HG03457 (cell line): ENCODE measurements around the gene RELL1.

ENCODE experiments used
- ATAC-seq: cut with Tn5 transposase; IDR thresholded peaks from one replicate; pipeline ENCODE4 v1.9.1; 2021; ENCODE audit warnings: moderate number of reproducible peaks; ENCODE audit not compliant: unreplicated experiment

Gene RELL1

DNA sequence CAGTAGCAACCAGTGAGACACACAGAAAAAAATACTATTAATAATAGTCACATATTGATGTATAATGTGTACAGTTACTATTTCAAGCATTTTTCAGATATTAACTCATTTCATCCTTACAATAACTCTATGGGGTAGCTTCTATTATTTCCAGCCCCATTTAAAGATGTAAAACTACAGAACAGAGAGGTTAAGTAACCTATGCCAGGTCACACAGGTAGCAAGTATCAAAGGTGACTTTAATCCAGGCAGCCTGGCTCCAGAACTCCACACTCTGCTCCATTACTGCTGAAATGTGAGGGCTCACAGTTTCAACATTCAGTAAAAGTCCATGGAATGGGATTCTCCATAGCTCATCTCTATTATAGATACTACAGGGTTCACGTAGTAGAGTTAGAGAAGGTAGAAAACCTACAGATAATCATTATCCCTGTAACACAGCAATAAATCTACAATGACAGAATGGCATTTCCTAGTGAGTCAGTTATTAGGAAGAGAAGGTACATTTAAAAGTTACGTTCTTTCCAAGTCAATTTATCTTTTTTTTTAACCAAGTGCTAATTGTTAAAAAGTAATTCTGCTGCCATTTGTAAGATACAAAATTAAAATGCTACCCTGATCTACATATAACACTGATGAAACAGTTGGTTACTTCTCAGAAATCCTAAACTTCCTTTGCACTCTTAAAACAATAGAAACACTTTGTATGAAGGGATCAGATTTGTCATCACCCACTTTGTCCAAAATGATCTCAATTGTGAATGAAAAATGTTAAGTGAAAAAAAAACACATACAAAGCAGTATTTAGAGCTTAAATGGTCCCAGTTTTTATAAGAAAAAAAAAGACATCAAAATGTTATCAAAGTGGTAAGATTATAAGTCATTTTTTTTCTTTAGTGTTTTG is 18.7 kb downstream of the RELL1 start:
- no peak for ATAC-seq

DNA sequence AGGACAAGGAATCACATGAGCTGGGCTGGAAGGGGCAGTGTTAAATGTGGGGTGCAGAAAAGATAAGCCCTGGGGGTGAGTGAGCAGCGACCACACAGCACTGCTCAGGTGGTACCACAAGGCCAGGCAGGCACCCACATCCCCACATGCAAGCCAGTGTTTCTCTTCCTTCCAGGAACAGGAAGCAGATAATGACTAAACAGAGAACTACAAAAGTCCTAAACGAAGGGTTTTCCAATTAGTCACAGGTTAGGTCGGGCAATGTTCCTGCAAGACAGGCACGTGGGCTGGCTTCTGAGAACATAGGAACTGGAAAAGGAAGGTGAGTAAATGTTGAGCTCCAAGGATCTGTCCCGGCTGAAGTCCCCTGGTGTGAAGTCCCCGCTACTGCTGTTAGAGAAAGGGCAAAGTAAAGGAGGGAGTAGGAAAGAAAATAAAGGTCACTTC is 19.5 kb downstream of the RELL1 start:
- ATAC-seq = no peak

DNA sequence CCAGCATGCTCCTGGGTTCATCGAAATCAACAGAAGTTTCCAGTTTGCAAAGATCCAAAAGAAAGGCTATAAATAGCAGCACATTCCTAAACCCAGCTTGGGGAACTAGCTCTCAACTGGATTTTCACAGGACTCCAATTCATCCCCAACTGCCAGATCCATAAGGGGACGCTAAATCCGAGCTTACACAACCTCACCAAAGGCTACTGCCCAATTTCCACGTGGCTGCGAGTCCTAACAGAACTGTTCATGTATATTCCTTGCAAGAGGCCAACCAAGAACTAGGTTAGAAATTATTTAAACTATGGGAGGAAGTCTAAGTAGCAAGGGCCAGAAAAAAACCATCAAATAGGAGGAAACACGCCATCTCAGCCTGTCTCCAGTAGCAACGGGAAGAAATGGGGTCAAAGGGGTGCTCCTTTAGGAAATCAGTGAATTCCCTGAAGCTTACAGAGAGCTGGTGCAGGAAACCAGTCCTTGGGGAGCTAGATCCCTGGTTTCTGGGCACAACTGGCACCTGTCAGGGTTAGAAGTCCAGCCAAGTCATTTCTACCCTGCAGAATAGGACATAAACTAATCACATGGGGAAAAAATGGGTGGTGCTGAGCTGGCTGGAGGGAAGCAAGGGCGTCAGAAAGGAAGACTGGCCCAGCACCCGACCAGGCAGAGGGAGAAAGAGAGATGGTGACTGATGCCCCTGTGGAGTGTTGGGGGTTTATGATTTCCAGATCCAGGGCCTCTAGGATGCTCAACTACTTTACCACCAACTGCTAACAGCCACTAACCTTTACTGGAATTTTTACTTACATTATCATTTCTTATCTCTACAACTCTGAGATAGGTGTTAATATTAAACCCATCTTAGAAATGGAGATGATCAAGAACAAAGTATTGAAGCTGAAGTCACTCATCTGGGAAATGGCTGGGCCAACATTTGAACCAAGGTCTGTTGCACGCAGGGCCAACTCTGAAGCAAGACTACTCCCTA is 20.5 kb downstream of the RELL1 start:
- ATAC-seq = no peak

DNA sequence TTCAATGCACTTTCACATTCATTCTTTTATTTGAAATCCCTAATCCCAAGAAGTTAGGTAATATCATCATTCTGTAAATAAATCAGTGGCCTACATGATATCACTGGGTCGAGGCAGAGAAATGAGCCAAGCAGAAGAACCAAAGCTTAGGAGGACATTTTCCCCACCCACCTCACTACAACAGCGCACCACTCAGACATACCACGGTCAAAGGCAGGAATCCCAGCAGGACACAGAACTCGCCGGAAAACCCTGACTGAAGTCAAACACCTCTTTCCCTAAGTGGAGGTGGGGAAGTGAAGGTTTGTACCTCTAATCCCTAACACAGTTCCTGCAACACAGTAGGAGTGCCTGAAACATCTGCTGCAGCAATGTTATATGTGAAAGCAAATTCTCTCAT is 21.5 kb downstream of the RELL1 start:
- no peak for ATAC-seq

DNA sequence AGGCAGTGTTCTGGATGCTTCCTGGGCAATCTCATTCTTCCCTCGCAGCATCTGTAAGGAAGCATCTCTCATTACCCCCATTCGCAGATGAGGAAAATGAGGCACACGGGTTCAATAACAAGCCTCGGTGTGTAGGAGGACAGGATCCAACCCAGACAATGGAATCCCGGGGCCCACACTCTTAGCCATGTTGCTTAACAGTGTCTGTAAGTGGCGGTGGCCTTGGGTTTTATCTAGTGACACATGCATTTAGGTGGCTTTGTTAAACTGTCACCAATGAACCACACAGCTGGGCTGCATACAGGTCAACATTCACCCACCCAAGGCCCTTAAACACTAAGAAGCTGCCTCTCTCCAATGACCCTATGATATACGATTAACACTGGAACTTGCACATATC is 22.6 kb downstream of the RELL1 start:
- no peak for ATAC-seq

DNA sequence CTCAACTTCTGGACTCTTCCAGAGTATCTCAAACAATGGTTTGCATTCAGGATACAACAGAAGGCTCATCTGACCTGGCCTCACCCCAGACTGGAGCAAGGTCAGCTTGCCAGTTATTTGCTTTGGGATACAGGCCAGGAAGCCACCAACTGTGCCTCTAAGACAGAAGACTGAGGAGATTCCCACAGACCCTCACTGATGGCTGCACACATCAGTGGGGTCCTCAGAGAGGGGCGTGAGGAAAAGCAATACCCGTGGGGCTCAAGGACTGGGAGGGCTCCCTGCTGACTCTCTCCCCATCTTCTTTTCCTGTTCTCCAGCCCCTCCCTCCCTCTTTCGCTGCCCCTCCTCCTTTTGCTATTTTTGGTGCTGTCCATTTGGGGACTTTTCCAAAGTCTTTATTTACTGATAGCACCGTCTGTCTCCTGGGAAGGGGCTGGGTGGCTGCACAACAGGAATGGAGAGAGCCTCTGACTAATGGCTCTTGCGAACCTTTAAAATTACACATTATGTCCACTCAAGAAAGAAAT is 23.2 kb downstream of the RELL1 start:
- ATAC-seq = no peak

DNA sequence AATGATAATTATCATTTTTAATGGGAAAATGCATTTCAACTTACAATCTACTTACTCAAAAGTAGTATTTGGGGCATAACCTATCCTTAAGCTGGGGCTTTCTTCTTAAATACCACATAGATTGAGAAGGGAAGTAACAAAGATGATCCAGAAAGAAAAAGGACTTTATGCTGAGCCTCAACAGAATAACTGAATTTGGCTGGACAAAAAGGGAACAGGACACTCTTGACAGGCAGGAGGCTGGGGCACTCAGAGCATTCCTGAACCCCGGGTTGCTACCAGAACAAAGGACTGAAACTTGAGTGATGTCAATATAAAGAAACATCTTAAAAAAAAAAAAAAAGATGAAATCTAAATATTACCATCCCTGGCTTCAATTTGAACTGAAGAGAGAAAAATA is 23.9 kb downstream of the RELL1 start:
- no peak for ATAC-seq

DNA sequence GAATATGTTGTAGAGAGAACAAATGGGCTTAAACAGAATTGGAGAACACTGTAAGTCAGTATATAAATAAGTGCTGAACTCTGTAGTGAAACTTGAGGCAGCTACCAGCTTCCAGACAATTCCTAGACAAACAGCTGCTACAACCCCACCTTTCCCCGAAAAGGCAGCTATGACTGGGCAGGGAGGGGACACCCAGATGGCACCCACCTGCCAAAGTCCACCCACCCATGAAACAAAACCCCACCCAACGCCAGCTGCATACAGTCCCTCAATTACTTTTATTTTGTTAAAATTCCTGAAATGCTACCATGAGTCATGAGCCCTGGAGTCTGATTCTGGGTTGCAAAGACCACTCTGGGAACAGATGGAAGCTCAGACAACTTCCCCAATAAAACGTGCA is 24.4 kb downstream of the RELL1 start:
- ATAC-seq = no peak

DNA sequence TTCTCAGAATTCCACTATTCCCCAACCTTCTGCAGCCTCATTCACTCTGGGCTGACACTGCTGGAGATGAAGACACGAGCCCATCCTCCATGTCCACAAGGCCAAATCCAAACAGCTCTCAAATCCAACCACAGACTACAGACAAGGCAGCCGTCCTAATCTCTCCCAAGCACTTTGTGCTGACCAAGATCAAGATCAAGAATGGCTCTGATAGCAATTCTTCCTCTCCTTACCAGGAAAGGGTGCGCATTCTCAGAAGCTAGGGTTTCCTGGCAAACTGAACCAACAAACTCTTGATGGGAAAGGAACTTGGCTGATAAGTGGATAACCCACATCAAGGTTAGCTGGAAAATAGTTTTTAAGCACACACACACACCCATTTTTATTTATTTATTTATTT is 26.5 kb downstream of the RELL1 start:
- ATAC-seq = no peak

DNA sequence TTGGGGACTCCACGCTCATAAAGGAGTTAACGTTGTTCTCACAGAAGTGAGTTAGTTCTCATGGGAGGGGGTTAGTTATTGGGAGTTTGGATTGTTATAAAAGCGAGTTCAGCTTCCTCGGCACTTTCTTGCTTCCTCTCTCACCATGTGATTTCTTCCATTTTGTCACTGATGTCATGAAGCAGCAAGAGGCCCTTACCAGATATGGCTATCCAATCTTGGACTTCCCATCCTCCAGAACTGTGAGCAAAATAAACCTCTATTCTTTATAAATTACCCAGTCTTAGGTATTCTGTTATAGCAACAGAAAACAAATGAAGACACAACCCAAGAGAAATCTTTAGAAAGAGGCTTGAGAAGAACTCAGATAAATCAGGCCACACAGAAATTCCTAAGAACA is 29.5 kb downstream of the RELL1 start:
- ATAC-seq = no peak

DNA sequence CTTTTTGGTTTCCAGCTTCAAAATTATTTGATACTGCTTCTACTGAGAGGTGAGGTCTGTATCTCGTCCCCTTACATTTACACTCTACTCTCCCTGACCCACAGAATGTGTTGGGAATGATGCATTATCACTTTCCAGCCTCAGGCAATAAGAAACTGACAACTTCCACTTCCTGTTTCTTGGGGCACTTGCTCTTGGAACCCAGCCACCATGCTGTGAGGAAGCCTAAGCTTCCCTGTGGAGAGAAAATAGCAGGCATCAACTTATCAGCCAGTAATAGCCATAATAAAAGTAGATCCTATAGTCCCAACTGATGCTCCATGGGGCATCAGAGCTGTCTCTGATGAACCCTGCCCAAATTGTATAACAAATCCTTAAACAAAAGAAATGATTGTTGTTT is 32.6 kb downstream of the RELL1 start:
- no peak for ATAC-seq

DNA sequence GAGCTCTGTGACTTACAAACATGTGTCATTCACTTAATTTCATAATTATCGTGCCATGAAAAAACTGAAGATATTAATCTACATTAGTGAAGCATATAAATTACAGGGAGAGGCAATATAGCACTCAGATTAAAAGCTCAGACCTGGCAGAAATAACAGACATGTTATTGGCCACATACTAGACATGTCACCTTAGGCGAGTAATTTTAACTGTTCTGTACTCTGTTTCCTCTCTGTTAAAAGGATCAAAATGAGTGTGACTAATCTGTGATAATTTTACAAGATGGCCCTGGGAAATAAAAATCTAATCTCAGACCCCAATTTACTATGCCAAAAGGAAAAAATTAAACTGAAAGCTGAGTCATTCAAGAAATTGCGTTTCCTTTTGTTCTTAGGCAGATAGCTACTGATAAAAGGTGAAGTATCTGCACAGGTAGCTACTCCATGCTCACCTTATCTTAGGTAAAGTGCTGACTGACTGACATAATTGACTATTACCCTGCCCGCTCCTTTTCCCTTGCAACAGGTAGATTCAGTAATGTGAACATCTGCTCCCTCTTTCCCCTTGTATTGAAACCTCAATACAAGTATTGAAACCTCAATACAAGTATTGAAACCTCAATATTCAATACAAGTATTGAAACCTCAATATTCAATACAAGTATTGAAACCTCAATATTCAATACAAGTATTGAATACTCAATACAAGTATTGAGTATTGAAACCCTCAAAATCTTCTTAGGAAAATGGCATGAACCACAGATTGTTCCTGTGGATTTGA is 33.2 kb downstream of the RELL1 start:
- ATAC-seq = no peak

DNA sequence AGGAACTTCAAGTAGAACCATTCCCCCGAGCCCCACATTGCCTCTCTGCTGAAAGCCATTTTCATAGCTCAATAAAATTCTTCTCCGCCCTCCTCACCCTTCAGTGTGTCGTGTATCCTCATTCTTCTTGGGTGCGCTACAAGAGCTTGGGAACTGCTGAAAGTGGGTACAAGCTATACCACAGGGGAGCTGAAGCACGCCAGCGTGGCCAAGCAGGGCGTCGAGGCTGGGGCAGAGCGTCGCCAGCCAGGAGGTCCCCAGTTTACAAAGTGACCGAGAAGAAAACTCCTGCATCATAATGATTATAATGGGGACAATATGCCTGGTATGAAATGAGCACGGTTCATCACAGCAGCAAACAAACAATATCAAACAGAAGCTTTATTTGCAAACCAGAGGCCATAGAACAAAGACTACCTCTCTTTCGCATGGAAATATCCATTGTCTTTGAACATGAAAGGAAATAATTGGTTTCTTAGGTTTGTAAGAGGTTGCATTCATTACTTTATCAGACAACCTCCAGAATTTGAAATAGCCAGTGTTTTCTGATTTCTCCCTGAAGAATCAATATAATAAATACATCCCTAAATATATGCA is 34.3 kb downstream of the RELL1 start:
- ATAC-seq = no peak

DNA sequence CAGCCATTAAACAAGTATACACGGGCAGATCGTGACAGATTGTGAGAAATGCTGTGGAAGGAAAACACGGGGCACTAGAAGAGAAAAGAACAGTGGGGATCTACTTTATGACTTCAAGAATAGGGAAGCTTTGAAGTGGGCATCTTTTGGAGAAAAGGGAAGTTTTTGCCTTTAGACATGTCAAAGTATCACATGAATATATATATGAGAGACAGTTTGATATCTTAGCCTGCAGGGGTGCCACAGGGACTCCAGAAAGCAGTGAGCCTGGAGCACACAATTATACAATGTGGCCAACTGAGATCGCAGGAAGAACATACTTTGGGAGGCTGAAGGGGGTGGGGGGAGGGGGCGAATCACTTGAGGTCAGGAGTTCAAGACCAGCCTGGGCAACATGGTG is 35.7 kb downstream of the RELL1 start:
- no peak for ATAC-seq

DNA sequence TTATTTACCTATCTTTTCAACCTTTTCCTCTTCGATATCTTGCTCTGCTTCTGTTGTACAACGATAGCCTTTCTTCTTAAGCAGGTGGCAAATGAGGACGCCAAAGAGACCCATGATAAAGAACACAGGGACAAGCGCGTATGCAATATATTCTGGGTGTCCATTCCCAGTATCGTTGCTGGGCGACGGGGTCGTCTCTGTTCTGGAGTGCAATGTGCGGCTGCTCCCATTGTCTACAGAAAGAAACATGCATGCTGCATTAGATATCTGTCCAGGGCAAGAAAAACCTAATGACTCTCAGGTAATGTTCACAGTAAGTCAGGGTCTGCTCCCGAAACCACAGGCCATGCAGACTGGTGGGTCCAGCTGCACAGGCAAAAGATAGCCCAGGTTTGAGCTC is 36.9 kb downstream of the RELL1 start:
- no peak for ATAC-seq

DNA sequence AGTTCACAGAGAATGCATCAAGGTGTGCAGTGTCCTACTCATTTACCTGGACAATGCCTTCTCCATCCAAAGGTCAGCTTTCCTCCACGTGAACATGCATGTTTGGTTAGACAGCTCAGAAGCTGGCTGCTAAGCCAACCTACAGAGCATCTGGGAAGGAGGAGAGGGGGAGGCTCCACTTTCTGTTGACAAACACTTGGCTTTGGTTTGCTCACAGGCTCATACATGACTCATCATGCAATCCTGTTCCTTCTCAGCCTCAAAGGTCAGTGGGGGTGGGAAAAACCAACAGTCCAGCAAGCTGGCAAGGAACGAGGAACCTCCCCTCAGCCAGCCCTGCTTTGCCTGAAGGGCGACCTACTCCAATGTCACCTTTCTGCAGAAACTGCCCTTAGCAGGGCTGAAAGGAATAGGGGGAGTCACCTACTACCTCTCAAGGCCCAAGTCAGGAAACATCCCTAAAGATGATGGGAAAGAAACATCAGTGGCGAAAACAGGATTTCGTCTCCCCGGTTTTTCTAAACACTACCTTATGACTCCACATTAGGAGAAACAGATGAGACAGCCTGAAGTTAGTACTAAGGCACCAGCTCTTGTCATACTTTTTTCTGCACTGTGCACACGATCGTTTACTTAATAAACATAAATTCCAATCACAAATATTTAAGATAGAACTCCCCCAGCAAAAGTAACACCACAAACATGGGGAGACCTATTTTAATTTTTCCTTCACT is 37.9 kb downstream of the RELL1 start:
- ATAC-seq = no peak

DNA sequence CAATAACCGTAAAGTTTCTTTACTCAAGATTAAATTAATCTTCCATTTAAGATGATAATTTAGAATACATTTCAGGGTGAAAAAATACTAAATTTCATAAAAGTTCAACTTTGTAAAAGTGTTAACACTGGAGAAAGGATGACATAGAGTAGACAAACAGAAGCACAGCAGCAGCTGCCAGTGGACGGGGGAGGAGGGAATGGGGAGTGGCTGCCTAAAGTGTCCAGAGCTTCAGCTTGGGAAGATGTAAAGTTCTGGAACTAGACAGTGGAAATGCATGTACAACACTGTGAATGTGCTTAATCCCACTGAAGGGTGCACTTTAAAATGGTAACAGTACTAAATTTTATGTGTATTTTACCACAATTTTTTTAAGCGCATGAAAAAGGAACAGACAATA is 39.9 kb downstream of the RELL1 start:
- no peak for ATAC-seq

DNA sequence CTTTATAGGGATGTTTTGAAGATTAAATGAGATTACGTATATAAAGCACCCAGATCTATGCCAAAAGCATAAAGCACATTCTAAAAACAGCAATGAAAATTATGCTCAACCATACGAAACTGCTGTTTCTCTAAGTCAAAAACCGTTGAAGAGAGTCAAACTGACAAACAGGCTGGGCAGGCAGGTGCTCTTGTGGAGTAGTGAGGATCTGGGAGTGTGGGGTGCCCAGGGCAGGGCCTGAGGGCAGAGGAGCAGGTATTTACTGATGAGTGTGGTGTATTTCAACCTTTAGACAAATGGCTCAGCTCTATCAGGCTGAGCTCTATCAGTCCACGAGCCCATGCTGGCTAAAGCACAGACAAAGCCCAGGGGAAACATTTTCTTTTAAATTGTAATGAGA is 40.4 kb downstream of the RELL1 start:
- no peak for ATAC-seq

DNA sequence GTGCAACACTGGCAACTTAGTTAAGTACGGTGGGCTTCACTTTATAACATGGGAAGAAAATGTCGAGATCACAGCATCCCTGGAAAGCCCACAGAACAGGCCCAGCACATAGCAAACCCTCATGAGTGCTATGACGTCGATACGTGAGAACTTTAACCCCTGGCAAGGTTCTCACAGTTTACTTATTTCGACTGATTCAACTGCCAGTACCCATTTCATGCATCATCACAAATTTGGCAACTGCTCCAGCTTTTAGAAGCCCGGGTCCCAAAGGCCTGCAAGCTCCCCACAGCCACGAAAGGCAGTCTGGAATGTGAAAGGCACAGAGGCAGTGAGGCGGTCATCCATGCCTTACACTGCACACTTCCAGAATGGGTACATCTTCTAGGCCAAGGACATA is 41.2 kb downstream of the RELL1 start:
- no peak for ATAC-seq
